ENCODE data around the gene PDE1A.

The PDE1A gene

DNA sequence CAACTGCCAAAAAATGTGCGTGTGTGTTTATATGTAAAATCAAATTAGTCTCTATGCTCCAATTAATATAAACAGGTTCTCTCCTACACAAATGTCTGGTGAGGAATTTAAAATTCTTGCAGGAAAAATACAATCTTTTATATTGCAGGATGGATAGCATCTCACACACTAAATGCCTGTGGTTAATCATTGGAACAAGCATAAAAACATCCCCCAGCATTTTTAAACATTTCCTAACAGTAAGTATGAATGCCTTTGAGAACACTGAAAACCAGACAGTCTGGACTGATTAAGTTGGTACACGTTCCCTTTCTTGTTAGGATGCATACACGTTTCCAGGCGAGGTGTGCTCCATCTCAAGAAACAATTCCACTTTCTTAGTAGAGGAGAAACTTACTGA lies 29.9 kb upstream of the PDE1A start:
- Histone ChIP-seq H3K9me2 (replicated peaks; ENCODE audit: low read depth, low read length) (no peaks in the 10 kb centered on the region), H3K9me3 (ENCODE audit: insufficient read depth, low read depth, low read length) (no peaks in the 10 kb centered on the region), H3K9ac (ENCODE audit: low read depth, low read length, poor library complexity, severe bottlenecking) (no peak overlapping the region), H3F3A (ENCODE audit: low read depth) (no peaks in the 10 kb centered on the region), H3K4me2 (ENCODE audit: low read depth, low read length, poor library complexity, severe bottlenecking) (no peak overlapping the region), H3K36me3 (ENCODE audit: insufficient read depth, low read length) (no peaks in the 10 kb centered on the region), H3K4me3 (ENCODE audit: low read length, poor library complexity, severe bottlenecking) (no peak overlapping the region), H3K4me1 (ENCODE audit: insufficient read depth, low read length, poor library complexity, severe bottlenecking) (no peaks in the 10 kb centered on the region), H4K20me1 (ENCODE audit: insufficient read depth, low read length, poor library complexity, severe bottlenecking) (no peaks in the 10 kb centered on the region), H3K79me2 (ENCODE audit: insufficient read depth, low read length) (no peaks in the 10 kb centered on the region), H3K27me3 (ENCODE audit: insufficient read depth, low read length, poor library complexity, severe bottlenecking) (no peaks in the 10 kb centered on the region), H2AFZ (ENCODE audit: low read length) (no peak overlapping the region)
- TF ChIP-seq EZH2phosphoT487 (IDR thresholded peaks at IDR 0.05; ENCODE audit: borderline replicate concordance), result no peak
- TF ChIP-seq, protein P1, sequence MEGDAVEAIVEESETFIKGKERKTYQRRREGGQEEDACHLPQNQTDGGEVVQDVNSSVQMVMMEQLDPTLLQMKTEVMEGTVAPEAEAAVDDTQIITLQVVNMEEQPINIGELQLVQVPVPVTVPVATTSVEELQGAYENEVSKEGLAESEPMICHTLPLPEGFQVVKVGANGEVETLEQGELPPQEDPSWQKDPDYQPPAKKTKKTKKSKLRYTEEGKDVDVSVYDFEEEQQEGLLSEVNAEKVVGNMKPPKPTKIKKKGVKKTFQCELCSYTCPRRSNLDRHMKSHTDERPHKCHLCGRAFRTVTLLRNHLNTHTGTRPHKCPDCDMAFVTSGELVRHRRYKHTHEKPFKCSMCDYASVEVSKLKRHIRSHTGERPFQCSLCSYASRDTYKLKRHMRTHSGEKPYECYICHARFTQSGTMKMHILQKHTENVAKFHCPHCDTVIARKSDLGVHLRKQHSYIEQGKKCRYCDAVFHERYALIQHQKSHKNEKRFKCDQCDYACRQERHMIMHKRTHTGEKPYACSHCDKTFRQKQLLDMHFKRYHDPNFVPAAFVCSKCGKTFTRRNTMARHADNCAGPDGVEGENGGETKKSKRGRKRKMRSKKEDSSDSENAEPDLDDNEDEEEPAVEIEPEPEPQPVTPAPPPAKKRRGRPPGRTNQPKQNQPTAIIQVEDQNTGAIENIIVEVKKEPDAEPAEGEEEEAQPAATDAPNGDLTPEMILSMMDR (conservative IDR thresholded peaks at IDR 0.05; ENCODE audit: low read length), result no peak

GRCh38 chr2:182452456-182452990 lies 25.7 kb upstream of the PDE1A start:
- Histone ChIP-seq H3K9me3 (ENCODE audit: insufficient read depth, low read depth, low read length) (no peaks in the 10 kb centered on the region), H4K20me1 (ENCODE audit: insufficient read depth, low read length, poor library complexity, severe bottlenecking) (no peaks in the 10 kb centered on the region), H3K9ac (ENCODE audit: low read depth, low read length, poor library complexity, severe bottlenecking) (no peak overlapping the region), H3K9me2 (replicated peaks; ENCODE audit: low read depth, low read length) (no peaks in the 10 kb centered on the region), H3K4me3 (ENCODE audit: low read length, poor library complexity, severe bottlenecking) (no peak overlapping the region), H3K27me3 (ENCODE audit: insufficient read depth, low read length, poor library complexity, severe bottlenecking) (no peaks in the 10 kb centered on the region), H2AFZ (ENCODE audit: low read length) (no peak overlapping the region), H3K79me2 (ENCODE audit: insufficient read depth, low read length) (no peaks in the 10 kb centered on the region), H3K4me2 (ENCODE audit: low read depth, low read length, poor library complexity, severe bottlenecking) (no peak overlapping the region), H3K36me3 (ENCODE audit: insufficient read depth, low read length) (no peaks in the 10 kb centered on the region), H3F3A (ENCODE audit: low read depth) (no peaks in the 10 kb centered on the region), H3K4me1 (ENCODE audit: insufficient read depth, low read length, poor library complexity, severe bottlenecking) (no peaks in the 10 kb centered on the region)
- TF ChIP-seq, protein P1 (conservative IDR thresholded peaks at IDR 0.05; ENCODE audit: low read length), result no peak
- TF ChIP-seq EZH2phosphoT487 (IDR thresholded peaks at IDR 0.05; ENCODE audit: borderline replicate concordance), result no peak

DNA sequence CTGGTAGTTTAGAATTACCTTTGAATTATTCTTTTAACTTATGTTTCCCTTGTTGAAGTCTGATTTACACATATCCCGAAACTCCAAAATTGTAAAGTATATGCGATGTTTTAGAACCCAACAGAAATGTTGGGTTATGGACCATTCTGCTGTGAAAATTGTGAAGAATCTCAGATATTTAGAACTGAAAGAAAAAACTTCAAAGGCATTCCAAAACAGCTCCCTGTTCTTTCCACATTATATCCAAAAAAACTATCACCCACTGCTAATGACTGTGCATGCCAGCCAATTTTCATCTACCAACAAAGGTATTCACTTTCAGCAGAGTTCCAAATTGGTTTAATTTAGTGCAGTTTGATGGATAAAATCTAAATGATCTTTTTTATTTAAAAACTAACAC lies 21.5 kb upstream of the PDE1A start:
- Histone ChIP-seq H2AFZ (ENCODE audit: low read length) (no peak overlapping the region), H3K4me3 (ENCODE audit: low read length, poor library complexity, severe bottlenecking) (no peak overlapping the region), H3K27me3 (ENCODE audit: insufficient read depth, low read length, poor library complexity, severe bottlenecking) (no peaks in the 10 kb centered on the region), H3K36me3 (ENCODE audit: insufficient read depth, low read length) (no peaks in the 10 kb centered on the region), H3K4me2 (ENCODE audit: low read depth, low read length, poor library complexity, severe bottlenecking) (no peak overlapping the region), H3F3A (ENCODE audit: low read depth) (no peaks in the 10 kb centered on the region), H3K4me1 (ENCODE audit: insufficient read depth, low read length, poor library complexity, severe bottlenecking) (no peaks in the 10 kb centered on the region), H3K79me2 (ENCODE audit: insufficient read depth, low read length) (no peaks in the 10 kb centered on the region), H3K9ac (ENCODE audit: low read depth, low read length, poor library complexity, severe bottlenecking) (no peak overlapping the region), H3K9me3 (ENCODE audit: insufficient read depth, low read depth, low read length) (no peaks in the 10 kb centered on the region), H4K20me1 (ENCODE audit: insufficient read depth, low read length, poor library complexity, severe bottlenecking) (no peaks in the 10 kb centered on the region), H3K9me2 (replicated peaks; ENCODE audit: low read depth, low read length) (no peaks in the 10 kb centered on the region)
- TF ChIP-seq, protein P1 (conservative IDR thresholded peaks at IDR 0.05; ENCODE audit: low read length), result no peak
- TF ChIP-seq EZH2phosphoT487 (IDR thresholded peaks at IDR 0.05; ENCODE audit: borderline replicate concordance), result no peak

Data from Loucy (cell line).